NCI-H2081 treated with DMSO at 0.1 percent for 48 hours (cell line): ENCODE data around the gene ERC2.
A peak's percentile ranks its signal among the peaks of the same experiment; 100 is the strongest.

Source experiments
- DNase-seq: peaks from one replicate; lab custom pipeline; 2025; lab: John Stamatoyannopoulos, UW

ERC2 gene

DNA sequence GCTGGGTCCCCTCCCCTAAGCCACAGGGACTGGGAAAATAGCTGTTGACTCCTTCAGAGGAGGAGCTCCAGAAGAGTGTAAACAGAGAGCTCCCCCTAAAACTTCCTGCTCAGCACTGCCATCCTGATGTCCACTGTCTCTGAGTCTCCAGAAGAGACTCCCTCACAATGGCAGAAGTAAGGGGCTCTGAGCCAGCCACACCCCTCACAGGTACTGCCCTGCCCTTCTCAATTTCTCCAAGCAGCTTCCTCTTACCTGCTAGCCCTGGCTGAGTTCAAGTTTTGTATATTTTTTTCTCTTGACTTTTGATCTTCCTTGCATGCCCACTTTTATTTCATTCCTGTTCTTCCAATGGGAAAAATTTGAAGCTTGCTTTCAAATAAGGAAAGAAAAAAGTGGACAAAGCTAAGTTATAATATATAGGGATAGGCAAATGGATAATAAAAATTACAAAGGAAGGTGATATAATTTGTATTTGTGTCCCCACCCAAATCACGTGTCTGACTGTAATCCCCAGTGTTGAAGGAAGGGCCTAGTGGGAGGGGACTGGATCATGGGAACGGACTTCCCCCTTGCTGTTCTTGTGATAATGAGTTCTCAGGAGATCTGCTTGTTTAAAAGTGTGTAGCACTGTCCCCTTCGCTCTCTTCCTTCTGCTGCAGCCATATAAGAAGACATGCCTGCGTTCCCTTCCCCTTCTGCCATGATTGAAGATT lies 539.0 kb downstream of the ERC2 start:
- DNase-seq: no peak

DNA sequence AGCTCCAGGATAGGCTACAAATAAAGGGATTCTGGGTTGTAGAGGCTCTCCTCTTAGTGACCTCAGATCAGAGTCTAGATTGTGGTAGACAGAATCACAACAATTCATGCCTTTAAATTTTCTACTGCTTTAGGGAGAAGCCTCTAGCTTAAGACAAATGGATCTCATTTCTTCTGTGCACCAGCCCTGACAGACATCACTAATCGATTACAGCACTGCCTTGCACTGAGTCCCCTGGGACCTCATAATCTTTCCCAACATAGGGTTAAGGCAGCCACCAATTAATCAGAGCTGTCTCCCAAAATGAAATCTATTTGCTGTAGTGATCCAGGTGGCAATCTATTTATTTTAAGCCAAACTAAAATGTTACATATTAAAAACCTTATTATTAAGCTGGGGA lies 544.6 kb downstream of the ERC2 start:
- DNase-seq: no peak

DNA sequence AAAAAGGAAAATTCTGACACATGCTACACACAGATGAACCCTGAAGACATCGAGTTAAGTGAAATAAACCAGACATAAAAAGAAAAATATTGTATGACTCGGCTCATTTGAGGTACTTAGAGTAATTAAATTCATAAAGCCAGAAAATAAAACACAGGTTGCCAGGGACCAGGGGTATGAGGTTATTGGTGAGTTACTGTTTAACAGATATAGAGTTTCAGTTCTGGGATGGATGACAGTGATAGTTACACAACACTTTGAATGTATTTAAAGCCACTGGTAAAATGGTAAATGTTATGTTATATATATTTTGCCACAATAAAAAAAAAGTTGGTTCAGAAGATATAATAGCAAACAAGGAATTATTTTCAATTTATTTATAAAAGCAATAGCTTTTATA lies 545.1 kb downstream of the ERC2 start:
- DNase-seq: no peak

DNA sequence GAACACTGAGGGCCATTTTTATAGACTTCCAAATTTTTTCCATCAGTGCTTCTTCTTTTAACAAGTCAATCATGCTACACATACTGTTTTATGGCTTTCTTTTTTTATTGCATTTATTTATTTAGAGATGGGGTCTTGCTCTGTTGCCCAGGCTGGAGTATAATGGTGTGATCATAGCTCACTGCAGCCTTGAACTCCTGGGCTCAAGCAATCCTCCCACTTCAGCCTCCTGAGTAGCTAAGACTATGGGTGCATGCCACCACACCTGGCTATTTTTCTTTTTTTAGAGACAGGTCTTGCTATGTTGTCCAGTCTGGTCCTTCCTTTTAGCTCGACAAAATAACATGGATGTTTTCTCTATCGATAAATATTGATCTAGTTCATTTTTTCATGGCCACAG lies 555.4 kb downstream of the ERC2 start:
- DNase-seq: no peak

- DNase-seq: no peak
These were observed 557.0 kb downstream of the ERC2 start for GRCh38 chr3:55911266-55911665.

- no peak for DNase-seq
These were observed 557.7 kb downstream of the ERC2 start for GRCh38 chr3:55910543-55910942.

DNA sequence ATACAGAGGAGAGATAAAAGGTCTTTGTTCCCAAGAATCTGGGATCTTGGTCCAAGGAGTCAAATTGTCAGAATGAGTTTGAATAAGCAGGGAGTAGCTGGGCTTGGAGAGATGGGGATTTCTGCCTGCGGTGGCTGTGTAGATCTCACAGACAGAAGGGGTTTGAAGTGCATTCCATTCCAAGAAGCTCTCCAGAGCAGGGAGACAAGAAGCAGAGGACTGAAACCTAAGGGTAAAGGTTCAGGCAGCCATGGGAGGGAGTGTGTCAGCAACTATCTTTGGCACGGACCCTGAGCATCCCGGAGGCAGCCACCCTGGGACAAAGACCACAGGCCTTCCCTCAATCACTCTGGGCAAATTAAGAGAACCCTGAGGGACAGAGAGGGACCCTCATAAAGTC lies 558.9 kb downstream of the ERC2 start:
- no peak for DNase-seq

GRCh38 chr3:55907616-55908015 lies 560.7 kb downstream of the ERC2 start:
- no peak for DNase-seq

DNA sequence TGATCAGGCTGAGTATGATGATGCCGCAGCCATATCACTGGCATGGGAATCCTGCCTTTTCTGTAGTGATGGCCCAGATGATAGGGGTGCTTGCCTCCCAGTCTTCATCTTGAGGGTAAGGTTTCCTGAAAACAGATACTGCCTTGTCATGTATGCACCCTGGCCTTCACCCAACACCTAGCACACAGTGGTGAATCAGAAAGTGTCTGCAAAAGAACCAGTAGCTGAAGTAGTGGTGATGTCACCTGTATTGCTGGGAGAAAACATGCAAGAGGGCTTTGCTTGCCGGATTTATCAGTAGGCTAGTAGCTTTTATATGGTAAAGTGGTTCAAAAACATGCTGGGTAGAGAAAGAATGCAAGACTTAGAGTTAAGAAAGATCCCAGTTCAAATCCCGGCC lies 561.4 kb downstream of the ERC2 start:
- no peak for DNase-seq

GRCh38 chr3:55904716-55905115 lies 563.6 kb downstream of the ERC2 start:
- no peak for DNase-seq

DNA sequence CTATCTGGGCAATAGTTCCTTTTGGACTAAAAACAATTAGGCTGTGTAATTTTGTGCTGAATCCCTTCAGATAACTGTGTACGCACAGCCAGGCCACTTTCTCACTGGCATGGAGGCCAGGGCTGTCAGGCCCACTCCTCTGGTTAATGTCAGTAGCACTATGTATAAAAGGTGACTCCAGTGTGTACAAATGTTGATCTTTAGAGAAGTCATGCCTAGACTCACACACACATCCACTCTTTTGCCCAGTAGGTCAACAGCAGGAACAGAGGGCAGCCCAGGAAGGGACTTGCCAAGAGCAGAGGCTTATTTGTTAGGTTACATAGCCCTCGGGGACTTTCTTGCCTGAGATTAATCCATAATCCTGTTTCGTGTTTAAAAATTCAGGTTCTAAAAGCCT lies 564.6 kb downstream of the ERC2 start:
- DNase-seq: no peak

- DNase-seq: no peak
These were observed 565.9 kb downstream of the ERC2 start for GRCh38 chr3:55902221-55902900.

GRCh38 chr3:55899887-55900286 lies 568.4 kb downstream of the ERC2 start:
- DNase-seq: no peak

DNA sequence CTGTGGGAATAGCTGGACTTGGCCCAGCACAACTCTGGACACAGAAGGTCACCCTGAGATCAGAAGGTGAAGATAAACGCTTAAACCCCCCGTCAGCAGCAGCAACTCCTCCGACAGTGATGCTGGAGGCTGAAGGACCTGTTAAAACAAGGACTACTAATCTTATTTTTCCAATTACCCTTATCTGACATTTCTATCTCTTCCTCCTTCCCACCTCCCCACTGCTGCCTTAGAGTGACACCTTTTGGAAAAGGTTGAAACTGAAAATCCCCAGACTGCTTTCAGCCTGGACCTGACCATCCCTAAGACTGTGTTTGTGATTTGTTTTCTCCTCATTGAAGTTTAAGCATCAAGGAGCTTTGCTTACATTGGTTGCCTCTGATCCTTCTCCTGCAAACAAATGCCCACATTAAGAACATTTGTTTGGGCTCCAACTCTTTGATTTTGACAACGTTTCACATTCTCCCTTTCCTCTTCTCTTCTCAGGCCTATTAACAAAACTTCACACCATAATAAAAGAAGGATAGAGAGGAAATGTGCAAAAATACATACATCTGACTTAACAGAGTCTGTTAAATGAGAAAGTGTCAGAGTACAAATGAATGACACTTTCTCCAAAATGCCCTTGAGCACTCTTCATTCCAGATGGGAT lies 570.6 kb downstream of the ERC2 start:
- DNase-seq: no peak

GRCh38 chr3:55895897-55896566 lies 572.2 kb downstream of the ERC2 start:
- DNase-seq: peak; percentile 73

DNA sequence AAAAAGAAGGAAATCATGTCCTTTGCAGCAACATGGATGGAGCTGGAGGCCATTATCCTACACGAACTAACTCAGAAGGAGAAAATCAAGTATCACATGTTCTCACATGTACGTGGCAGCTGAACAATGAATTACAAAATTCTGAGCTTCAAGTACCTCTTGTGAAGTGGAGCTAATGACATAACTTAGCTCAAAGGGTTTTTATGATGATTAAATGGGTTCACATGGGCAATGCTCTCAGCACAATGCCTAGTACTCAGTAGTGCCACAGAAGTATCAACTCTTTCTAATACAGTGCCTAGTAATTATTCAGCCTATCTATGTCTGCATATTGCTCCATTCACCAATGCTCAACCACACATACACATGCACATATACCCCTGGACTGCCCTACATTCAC lies 573.7 kb downstream of the ERC2 start:
- no peak for DNase-seq

DNA sequence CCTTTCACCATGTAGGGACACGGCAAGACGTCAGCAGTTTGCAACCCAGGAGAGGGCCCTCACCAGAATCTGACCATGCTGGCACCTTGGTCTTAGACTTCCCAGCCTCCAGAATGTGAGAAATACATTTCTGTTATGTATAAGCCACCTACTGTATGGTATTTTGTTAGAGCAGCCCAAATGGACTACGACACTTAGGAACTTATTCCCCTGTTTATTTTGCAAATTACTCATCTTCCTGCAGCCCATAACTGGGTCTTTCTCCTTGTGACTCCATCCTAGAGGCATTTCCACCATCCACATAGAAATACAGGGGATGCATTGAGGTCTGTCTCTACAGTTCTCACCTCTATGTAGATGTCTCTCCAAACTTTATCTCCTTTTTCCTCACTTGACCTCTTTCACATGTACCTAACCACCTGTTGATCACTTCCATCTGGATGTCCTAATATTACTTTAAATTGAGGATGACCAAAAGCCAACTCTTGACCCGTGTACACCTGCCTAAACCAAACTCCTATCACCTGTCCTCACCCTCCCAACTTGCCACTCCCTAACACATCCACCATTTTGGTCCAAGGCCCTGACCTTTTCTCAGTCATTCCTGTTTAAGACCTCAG lies 575.1 kb downstream of the ERC2 start:
- no peak for DNase-seq

DNA sequence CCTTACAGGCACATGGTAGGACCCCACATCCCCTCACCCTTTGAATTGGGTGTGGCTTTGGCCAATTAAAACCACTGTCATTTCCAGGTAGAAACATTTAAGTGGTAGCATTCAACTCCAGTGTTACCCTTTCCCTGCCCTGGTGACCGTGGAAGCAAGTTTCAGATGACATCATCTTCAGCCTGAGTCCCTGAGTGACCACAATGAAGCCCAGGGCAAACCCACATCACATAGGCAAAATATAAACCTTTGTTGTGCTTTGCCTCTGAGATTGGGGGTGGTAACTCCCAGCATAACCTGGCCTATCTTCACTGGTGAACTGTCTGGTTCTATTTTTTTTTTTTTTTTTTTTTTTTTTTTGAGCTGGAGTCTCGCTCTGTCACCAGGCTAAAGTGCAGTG lies 577.2 kb downstream of the ERC2 start:
- DNase-seq: no peak

DNA sequence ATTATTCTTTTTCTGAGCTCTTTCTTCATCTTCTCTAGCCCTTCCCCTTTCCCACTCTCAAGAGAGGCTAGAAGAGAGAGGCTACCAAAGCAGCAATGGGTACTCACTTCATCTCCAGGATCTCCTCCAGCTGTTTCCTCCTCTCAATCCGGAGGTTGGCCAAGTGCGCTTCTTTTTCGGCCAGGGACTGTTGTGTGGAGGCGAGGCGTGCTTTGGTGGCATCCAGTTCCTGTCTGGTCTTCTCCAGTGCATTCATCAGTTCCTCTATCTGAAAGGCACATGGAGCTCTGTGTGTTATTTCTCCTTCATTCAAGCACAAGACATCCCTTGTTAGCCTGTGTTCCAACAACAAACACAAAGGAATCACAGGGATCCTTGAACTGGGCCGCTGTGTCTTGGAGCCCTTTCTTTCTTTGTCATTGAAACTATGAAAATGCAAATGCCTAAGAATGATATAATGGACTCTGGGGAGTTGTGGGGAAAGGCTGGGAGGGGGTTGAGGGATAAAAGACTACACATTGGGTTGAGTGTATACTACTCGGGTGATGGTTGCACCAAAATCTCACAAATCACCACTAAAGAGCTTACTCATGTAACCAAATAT lies 579.9 kb downstream of the ERC2 start:
- no peak for DNase-seq

- no peak for DNase-seq
These were observed 582.5 kb downstream of the ERC2 start for GRCh38 chr3:55885721-55886120.

GRCh38 chr3:55884491-55885285 lies 583.6 kb downstream of the ERC2 start:
- DNase-seq: no peak
